ENCODE measurements around the gene SPOCK1.

SPOCK1 gene

DNA sequence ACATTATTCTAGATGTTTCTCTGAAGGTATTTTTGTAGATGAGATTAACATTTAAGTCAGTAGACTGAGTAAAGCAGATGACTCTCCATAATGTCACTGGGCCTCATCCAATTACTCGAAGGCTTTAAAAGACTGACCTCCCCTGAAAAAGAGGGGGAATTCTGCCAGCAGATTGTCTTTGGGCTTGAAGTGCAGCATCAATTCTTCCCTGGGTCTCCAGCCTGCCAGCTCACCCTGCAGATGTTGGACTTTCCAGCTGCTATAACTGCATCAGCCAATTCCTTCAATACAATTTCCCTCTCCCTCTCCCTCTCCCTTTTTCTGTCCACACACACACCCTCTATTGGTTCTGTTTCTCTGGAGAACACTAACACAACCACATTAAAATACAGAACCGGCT, 472.8 kb downstream of the SPOCK1 start:
- DNase-seq (ENCODE audit: low read depth, low spot score): no peak

DNA sequence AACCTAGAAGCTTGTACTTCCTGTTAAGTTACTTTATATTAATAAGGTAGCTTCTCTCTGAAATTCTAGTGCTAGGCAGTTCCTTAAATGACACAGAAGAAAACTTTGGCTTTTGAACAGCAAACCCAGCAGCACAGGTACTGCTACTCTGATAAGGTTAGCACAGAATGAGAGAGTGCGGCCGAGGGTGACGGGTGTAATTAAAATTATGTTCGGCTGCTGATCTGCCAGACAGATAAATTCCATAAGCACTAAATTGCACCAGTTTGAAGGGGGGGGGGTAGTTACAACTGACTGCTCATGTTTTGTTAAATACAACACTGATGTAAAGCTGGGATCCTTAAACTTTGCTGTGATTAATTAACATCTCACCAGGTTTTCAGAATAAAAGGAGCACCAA, 475.1 kb downstream of the SPOCK1 start:
- no peak for DNase-seq (ENCODE audit: low read depth, low spot score)

DNA sequence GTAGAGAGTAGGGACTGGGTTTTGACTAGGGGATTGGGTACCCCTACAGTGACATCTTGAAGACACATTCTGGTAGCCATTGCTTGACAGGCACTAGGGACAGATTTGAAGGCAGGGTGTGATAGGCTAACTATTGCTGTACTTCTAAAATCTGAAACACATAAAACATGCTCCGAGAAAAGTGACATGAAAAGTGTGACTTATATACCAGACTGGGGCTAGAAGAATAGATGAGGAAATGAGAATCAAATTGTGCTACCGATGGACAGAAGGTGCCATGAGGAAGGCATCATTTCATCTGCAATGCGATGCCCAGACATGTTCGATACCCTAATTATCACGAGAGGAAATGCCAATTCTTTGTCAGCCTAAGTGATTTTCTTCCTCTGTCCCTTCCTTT, 475.8 kb downstream of the SPOCK1 start:
- no peak for DNase-seq (ENCODE audit: low read depth, low spot score)

DNA sequence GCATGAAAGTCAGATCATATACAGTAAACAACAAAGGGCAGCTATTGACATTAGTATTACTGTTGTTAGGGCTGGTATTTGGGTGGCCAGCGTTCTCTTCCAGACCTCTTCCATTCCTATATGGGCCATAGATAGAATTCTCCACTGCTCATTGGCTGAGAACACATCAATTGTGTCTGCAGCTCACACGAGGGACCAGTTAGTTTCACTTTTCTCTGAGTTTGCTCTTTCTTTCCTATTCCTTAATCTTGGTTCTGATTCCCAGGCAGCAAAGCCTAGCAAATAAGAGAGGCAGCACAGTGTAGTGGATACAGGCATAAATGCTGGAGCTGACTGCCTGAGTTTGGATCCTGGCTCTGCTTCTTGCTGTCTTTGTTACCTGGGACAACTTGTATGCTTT, 476.4 kb downstream of the SPOCK1 start:
- DNase-seq (ENCODE audit: low read depth, low spot score): no peak

DNA sequence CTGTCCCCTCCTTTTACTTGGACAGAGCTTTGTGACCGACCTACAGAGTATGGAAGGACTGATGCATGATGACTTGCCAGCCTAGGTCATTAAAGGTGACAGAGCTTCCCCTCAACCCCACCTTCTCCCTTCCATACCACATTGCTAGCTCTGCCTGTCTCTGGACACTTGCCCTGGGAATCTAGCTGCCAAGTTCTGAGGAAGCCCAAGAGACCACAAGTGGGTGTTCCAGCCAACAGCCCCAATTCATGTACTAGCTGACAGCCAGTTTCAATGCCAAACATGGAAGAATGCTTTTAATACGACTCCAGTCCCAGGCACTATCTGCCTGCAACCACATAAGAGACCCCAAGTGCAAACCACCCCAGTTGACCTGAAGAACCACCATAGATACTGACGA, 477.1 kb downstream of the SPOCK1 start:
- DNase-seq (ENCODE audit: low read depth, low spot score): no peak

DNA sequence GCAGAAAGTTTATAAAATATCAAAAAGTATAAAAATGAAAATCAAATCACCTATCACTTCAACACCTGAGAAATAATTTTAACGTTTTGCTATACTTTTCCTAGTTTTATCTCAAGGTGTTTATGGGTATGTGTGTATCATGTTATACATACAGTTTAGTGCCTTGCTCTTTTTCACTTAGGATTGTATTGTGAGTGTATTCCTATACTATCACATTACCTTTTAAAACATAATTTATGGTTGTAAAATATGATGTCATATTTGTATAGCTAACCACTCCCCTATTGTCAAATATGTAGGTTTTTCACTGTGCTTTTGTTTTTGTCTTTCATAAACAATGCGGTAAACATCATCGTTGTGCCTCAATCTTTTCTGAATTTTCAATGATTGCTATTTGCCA, 479.9 kb downstream of the SPOCK1 start:
- DNase-seq (ENCODE audit: low read depth, low spot score): no peak

DNA sequence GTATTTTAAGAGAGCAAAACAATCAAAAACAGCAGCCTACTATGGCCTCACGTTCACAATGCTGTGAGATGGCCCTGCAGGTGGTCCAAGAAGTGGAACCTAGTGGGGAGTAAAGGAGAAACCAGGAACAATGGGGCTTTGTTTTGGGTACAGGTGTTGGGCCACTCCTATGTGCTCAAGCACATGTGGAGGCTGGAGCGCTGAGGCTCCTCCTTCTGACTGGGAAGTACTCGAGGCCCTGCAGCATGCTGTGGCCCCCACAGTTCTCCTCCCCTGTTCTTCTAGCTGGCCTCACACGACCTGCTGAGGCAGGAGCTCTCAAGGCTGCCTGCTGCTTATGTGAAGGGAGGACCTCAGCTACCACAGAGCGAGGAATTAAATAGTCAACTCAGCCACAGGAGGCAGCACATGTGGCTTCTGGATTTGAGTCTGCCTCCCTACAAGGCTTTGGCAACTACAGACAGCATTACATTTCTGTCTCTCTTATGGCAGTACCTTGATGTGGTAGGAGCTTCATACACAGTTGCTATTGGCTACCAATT, 482.3 kb downstream of the SPOCK1 start:
- DNase-seq (ENCODE audit: low read depth, low spot score): no peak

DNA sequence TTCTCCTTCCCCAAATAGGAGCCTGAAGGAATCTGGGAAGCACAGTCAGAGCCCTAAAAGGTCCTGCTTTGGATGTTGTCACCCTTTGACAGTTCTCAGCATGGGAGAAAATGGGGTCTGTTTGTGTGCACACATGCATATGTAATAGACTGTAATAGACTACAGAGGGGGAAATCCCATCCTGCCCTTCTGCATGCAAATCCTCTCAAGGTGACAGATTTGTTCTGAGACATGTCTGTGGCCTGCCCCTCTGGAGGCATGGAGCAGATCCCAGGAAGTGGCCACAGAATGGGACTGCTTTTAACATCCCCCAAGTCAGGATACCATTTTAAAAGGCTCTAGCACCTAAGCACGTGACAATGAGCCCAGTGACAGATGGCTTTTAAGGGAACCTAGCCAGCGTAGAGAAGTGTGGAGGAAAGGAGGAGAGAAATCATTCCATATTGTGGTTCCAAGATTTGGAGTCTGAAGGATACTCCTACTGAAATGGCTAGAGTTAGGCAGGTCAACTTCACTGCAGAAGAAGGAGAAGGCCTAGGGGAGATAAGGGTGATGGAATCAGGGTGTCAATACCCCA, 483.5 kb downstream of the SPOCK1 start:
- no peak for DNase-seq (ENCODE audit: low read depth, low spot score)

DNA sequence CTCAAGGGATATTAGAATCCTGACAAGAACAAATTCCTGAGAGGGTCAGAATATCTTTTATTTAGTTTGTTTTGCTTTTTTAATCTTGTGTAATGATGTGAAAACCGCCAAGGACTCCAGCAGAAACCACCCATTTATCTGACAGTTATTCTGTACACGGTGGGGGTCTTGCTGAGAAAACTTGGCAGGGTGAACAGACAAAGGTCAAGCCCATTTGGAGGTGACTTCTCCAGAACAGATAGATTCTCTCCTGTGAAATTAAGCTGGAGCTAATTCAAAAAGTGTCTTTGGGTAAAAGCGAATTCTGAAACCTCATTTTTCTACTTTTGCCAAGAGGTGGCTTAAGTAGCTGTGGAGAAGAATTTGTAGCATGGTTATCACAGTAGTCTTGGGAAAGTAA, 484.4 kb downstream of the SPOCK1 start:
- DNase-seq (ENCODE audit: low read depth, low spot score): no peak

DNA sequence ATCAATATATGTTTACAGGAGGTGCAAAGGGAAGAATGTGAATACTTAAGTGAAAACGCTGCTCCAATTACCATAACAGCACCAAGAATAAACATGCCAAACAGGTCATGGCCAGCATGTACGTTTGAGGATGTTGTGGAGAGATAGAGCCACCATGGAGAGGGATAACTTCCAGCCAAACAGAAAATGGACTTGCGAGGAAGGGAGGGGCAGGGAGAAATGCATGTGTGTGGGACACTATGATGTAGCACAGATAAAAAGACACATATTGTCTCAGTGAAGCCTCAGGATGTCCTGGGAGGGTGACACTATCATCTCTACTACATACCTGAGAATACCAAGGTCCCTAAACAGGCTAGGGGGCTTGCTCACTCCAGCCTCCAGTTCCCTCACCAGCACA, 488.9 kb downstream of the SPOCK1 start:
- DNase-seq (ENCODE audit: low read depth, low spot score): no peak

DNA sequence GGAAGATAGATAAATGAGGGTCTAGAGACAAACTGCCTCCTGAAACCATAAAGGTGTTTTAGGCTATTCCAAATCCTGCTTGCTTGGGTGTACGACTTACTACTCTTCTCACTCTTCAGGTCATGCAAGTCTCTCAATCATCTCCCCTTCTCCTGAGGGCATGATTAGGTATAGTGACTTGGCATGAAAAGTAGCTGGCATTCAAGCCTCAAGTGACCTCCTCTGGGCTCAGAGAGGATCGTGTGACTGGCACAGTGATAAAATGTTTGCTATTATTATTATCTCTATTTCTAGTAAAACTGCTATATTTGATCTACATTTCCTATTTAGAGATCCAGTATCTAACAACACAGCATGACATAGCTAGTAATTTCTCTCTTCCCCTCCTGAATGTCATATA, 494.8 kb downstream of the SPOCK1 start:
- DNase-seq (ENCODE audit: low read depth, low spot score): no peak

DNA sequence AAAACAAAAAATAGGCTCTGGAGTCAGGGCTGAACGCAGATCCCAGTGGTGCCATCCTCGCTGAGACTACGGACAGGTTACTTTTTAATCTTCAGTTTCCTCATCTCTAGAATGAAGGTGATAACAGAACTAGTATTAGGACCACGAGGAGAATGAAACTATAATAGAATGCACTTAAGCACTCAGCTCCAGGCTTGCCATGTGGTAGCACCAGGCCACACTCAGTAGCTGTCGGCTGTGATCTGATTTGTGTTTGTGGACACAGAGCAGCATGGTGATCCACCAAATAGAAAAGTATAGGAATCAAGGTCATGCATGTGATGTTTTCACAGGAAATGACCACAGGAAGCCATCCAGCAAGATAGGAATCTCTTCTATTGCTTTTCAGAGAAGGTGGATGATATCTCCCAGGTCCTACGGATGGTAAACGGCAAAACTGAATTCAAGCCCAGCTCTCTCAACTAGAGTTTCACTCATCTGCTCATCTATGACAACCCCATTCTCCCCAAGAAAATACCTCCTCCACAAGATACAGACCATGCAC, 498.0 kb downstream of the SPOCK1 start:
- no peak for DNase-seq (ENCODE audit: low read depth, low spot score)

DNA sequence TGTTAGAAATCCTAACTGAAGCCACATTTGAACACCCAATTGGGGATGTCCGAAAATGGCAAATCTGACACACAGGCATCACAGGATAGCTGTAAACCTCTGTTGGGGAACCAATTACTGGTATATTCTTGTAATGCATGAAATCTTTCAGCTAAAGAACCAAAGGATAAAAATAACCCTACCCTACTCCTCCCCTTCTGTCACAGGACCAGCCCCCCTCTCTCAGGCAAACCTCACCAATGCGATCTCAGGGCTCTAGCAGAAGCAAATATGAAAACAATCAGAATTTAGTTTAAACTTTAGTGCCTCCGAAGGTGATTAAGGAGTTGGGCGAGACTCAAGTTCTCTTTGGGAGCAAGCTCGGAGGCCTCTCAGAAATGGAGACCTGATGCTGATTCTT, 499.3 kb downstream of the SPOCK1 start:
- no peak for DNase-seq (ENCODE audit: low read depth, low spot score)

DNA sequence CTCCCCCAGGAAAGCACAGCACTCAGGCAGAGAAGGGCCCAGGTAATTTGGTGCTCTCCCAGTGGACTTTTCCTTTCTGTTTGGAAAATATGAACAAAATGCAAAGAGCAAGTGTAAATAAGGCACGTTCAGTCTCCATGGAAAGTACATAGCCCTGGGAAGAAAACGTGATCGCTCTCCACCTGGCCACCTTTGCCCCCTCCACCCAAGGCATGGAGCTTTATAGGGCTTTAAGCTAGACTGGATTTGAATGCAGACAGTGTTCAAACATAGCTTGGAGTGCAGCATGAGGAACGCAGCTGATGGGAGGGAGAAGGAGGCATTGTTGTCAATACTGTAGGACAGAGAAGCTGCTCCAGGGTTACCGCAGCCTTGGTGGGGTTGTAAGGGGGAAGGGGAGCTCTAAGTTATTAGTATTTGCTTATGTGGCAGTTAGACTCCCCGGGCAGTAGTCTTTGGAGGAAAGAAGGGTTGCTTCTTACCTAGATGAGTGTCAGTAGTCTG, 500.2 kb downstream of the SPOCK1 start:
- DNase-seq (ENCODE audit: low read depth, low spot score): no peak

DNA sequence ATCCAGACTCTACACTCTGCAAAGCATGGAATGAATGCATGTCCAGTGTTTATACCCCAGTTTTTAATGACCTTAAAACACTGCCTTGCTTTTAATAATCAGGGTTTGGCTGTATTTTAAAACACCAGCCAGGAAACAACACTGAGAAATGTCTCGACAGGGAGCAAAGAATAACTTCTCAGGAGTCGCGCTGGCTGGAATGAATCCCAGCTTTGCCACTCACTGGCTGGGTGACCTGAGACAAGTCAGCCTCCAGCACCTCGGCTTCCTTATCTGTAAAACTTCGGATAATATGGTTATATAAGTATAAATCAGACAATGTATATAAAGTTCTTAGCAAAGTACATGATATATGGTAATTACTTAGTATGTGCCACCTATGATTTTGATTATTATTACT, 505.0 kb downstream of the SPOCK1 start:
- no peak for DNase-seq (ENCODE audit: low read depth, low spot score)

DNA sequence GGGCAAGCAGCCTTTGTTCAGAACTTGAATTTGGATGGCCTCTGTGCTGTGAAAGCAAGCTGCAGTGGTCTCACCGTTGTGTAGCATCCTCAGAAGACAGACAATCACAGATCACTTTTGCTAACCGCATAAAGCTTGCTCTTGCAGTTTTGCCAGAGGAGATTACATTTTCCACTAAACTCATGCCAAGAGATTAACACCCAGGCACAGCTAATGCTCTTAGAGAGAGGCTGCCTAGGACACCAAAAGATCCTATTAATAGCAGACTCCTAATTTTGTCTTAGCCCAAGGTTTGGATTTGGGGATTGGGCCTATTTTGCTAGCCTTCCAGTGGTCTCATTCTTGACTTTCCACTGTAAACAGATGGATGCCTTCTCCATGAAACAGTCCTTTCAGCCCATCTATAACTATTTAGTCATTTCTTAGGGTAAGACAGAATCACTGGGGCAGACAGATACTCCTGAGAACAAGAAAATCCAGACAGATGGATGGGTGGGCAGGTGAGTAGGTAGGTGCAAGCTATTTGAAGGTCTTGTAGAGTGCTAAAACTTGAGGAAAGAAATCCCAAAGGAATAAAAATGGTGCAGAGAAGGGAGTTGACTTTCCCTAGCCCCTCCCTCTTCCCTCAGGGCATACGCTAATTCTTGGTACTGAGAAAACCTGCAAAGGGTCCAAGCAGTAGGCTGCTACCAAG, 506.2 kb downstream of the SPOCK1 start:
- DNase-seq (ENCODE audit: low read depth, low spot score): no peak

DNA sequence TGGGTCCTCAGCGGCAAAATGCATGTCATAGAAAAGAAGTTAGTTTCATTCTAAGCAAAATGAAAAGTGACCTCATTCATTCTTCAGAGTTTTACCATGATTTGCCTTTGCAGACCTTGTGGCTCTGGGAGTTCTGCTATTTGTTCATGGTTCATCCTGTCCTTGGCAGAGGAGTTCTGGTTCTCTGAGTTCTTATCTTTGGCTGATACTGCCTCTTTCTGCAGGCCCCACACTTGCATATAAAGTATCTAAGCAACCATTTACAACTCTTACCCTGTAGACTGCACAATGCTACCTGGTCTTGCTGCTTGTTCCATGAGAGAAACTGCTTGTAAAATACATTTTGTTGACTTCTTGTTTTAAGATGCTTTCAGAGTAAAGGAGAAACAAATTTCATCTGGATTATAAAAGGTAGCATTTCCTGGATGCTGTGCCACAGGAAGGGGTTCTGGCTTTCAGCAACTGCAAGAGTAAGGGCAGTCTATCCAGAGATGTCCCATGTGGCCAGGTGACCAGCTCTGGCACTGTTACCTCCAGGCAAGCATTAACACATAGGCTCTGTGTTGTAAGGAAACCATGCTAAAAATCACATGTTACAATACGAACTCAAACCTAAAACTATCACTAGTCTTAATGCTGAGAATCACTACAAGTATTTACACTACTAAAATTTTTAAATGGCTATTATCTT, 513.2 kb downstream of the SPOCK1 start:
- DNase-seq (ENCODE audit: low read depth, low spot score): no peak

DNA sequence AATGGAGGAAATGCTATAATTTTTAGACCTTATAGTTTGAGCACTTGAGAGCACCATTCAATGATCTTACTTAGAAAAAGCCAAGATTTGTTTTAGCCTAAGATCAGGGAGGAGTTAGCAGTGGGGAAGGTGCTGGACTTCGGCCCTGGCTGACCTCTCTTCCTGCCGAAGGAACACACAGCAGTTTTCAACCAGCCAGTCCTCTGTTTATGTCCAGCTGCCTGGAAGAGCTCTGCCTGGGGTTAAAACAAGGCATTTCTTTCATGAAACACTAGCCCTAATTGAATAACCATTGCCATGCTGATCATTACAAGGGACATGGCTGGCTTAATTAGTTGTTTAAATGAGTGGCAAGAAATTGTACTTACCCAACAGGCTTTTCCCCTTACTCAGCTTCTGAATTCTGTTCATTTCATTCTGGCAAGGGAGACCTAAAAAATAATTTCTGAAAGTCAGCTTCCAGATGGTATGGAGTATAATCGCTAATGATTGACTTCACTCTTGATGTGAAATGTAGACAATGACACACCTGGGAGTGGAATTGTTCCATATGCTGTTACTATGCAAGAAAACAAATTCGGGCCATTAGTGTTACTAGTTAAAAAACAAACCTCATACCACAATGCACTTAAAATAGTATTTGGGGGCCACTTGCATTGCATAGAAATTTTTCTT, 514.2 kb downstream of the SPOCK1 start:
- no peak for DNase-seq (ENCODE audit: low read depth, low spot score)

DNA sequence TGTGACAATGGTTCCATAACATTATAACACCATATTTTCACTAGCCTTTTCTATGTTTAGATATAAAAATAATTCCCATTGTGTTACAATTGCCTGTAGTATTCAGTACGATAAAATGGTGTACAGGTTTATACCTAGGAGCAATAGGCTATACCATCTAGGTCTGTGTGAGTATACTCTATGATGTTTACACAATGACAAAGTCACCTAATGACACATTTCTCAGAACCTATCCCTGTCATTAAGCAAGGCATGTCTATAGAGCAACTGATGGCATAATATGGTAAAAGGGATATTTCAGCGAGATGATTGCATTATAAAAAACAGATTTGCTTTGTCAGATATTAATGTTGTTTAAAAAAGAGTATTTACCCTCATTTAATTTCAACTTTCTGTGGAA, 517.2 kb downstream of the SPOCK1 start:
- no peak for DNase-seq (ENCODE audit: low read depth, low spot score)

DNA sequence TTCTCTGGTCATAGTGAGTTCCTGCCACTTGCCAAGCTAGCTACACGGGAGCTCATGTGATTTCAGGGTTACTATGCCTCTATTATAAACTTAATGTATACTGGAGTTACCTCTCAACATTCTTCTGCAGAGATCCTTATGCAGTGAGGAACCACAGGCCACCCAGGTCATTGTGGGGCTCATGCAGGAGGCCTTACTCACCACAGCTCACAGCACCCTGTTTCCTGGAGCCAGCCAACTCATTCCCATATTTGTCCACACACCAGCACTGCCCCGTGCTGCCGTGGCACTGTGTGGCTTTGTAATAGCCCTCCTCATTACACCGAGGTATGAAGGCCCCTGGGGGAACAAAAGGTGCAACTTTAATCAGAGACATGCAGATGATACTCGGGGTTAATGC, 520.0 kb downstream of the SPOCK1 start:
- no peak for DNase-seq (ENCODE audit: low read depth, low spot score)

DNA sequence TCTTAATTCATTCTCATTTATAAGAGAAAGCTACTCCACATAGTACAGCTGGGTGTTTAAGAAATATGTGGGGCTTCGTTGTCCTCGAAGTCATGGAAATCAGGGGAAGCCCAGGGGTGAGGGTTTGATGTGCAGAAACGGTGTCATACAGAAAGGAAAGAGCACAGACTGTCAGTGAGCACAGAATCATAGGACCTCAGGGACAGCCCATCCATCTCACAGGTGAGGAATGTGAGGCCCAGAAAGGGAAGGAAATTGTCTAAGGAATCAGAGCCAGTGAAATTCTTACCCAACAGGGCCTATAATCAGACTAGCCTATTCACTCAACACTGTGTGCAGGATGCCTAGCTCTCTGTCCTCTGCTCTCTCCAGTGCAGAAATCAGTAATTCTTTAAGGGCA, 535.6 kb downstream of the SPOCK1 start:
- no peak for DNase-seq (ENCODE audit: low read depth, low spot score)

DNA sequence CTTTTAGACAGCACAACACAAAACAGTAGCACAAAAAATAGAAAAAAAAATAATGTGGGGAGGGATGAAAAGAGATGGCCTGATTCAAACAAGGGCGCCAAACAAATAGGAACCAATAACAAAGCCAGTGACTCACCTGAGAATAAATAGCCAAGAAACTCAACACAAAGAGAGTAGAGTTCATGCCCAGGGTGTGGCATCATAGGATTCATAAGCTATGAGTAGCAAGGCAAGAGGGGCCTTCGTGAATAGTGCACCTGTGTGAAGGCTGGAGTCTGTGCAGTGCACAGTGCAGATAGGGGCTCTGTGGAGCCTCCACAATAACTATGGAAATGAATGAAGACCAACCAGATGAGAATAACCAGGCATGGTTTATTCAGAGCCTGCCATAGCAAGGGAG, 541.7 kb downstream of the SPOCK1 start:
- DNase-seq (ENCODE audit: low read depth, low spot score): no peak
